Stimulated activated CD4-positive, alpha-beta T cell treated with anti-CD3 and anti-CD28 coated beads, Interleukin-15, amount 100 ng/mL, for 1 hour (primary cell): ENCODE data around the gene SP4.
A peak's percentile ranks its signal among the peaks of the same experiment; 100 is the strongest.

Experiments used
- DNase-seq, 2 donors: peaks; one replicate each; pipeline ENCODE4 v3.0.0-alpha.2; 2020; ENCODE audit warnings: low read depth in 1 of 2, low spot score in 1 of 2

The SP4 gene

DNA sequence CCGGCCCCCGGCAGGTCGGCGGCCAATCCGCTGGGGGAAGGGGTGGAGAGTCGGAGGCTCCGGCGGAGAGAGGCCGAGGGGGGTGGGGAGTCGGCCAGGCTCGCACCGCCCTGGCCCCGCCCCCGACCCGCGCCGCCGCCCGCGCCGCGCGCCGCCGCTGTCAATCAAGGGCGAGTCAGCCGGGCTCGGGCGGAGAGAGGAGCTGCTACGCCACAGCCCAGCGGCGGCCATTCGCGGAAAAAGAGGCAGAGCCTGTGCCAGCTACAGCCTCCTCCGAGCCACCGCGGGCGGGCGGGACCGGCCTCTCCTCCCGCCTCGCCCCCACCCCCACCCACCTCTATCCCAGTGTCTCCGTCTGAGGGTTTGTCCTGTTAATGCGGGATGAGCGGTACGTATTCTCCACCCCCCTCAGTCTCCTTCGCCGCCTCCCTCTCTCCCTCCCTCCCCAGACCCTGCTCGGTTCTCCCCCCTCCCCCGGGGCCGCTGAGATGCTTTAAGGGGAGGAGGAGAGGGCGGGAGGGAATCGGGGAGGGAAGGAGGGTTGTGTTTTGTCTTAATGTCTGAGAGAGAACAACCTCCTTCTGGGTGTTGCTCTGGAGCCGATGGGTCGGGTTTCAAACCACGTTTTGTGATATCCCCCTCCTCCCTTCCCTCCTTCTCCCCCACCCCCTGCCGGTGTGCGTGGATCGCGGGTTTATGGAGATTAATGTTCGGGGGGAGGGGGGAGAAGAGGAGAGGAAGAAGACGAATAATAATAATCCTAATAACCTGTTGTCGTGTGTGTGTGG, at the start of gene SP4:
Gene SP4 (plus strand): TSS at position 213 of the 788 bp plus-strand sequence. CDS start 169 bp downstream, at position 382.
- DNase-seq: peak; percentile 95 to 96

DNA sequence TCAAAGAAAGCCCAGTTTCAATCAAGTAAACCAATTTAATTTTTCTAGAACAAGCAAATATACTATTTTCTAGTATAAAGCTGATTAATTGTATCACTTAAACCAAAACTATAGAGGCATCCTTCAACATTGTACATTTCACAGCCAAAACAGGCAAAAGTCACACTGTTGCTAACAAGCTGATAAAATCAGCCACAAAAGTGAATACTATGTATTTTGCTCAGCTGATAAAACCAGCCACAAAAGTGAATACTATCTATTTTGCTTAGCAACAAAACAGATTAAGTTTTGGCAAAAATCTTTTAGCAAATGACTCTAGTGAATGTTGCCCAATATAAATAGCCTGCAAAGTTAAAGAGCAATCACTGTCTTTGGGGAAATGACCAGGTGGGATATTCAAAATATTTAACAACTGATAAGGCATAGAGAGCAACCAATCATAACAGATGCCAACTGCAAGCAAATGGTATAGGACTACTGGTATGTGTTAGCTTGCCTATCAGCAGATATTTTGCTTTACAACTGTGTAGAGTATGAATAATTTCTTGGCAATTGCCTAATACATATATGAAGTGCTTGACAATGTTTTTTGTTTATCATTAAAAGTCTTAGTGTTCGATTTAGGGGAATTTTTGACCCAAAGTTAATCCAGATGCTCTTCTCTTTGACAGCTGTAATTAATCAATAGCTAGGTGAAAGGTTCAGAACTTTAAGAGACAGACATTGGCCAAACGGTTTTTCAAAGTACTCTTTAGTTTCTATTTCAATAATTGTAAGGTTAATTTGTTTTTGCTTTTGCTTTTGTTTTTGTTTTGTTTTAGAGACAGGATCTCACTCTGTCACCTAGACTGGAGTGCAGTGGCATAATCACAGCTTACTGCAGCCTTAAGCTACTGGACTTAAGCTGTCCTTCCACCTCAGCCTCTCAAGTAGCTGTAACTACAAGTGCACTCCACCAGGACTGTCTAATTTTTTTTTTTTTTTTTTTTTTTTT, 44.4 kb upstream of the SP4 start:
- DNase-seq: no peak

DNA sequence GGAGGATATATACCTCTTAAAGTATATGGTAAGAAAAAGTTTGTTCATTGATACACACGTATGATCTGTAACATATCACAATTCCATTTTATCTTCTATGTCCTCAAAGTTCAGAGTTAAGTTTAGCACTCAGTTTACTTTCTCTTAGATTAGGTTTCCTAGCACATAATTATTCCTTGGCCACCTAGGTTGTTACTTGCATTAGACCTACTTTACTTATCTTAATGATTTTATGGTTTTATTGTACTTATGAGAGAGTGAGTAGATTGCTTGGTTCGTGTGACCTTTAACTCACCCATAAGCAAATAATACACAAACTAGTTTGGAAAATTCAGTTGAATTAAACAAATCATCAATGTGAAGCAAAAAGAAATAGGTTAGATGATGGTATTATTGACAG, 33.9 kb upstream of the SP4 start:
- DNase-seq: no peak

DNA sequence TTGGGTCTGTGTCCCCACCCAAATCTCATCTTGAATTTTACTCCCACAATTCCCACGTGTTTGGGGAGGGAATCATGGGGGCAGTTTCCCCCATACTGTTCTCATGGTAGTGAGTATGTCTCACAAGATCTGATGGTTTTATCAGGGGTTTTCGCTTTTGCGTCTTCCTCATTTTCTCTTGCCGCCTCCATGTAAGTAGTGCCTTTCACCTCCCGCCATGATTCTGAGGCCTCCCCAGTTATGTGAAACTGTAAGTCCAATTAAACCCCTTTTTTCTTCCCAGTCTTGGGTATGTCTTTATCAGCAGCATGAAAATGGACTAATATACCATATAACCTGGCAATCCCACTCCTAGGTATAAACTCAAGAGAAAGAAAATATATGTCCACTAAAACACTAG, 25.9 kb upstream of the SP4 start:
- no peak for DNase-seq

DNA sequence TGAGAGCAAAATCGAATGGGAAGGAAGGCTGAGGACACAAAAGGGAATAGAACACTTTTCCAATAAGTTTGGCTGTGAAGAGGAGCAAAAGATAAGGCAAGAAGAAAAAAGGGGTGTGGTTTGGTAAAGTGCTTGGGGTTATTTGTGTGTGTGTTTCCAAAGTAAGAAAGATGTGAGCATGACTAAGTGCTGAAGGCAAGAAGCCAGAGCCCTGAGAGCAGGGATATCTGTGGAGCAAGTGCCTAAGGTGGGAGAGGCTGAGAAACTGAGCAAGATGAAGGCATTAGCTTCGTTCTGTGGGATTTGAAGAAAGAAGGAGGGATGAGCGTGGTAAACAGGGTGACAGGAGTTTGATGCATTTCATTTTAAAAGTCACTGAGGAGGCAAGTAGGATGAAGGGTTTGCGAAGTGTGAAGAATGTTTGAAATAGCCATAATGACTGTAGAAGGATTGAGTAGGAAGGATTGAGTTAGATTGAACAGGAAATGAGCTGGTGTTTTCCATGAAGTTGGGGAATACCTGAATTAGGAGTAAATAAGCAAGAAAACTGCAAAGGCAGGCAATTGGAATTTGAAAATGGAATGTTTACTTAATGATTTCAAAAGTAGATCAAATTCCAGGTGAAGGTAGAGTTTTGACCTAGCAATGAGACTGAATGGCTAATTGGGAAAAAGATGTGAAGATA, 19.9 kb upstream of the SP4 start:
- no peak for DNase-seq

DNA sequence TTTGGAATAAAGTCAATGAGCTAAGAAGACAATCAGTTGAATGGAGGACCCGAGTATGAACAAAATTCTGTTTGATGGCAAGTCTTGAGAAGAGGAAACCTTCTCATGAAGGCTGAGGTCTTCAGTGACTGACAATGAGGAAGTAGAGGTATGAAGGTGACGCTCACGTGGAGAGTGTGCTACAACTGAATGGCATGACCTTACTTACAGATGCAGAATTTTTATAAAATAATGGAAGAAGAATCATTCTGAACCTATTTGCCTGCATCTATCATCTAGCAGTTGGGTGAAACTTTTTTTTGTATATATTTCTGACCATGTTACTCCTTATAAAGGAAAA, 19.4 kb upstream of the SP4 start:
- DNase-seq: no peak

DNA sequence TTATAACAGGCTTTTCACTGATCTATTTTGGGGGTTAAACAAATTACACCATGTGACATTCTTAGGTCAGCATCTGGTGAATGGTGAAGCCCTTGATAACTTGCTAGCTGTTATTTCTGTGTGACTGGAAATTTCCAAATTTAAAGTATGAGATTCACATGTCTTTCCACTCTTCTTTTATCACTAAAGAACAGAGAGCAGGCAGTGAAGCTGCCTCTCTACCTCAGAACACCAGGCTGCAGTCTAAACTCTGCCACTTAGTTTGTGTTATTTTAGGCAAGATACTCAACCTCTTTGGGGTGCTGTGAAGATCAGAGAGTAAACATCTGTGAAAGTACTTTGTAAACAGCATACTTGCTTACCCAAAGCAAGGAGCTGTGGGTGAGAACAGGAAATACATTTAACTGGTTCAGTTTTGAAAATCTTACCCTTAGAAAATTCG, 15.5 kb upstream of the SP4 start:
- no peak for DNase-seq

DNA sequence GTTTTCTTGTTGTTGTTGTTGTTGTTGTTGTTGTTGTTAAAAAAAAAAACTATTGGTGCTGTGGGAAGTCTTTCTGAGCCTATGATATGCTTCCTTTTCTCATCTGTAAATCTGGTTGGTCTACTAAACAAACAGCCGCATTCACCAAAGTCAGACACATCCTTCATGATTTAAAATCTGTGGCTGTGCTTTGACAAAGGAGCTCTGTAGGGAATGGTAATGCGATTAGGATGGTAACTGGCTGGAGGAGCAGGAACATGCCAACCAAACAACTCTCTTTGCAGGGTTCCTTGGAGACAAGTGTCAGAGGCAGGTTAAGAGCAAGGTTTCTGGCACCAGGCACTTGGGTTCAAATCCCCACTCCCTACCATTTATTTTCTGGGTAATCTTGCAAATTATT, 14.9 kb upstream of the SP4 start:
- DNase-seq: no peak

DNA sequence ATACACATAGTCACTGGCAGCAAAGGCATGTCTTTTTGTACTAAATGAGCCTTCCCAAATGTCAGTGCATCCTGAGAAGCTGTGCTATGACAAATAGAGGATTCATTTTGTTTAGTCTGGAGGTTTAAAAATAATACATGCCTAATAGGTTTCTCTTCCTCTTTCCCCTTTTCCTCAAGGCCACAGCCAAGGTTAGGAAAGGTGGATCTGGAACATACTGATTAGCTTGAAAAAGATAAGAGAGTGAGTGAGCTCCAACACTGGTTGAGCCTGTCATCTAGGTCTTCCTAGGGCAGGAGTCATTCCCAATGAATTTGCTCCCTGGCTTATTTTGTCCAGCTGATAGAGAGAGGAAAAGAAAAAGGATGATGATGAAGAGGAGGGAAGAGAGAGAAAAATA, 14.4 kb upstream of the SP4 start:
- no peak for DNase-seq

DNA sequence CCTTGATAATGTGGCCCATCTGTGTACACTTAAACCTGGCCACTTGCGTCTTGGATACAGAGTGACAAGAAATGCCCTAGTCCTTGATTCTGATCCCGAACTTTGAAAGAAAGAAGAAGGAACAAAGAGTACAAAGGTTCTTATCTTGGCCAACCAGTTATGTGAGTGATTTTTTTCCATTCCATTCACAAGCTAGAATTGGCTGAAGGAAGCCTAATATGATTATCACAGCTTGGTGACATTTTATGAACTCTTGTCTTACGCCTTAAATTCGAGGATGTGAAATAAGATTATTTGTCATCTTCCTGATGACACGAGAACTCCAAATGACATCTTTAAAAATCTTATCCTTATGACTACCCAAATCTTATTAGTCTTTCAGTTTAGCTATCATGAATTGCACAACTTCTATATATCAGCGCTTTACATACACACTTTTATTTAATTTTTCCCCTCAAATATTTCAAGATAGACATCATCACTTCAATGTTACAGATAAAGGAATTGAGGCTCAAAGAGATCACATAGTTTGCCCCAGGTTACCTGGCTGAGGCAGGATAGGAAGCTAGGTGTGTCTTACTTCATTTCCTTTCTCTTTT, 13.0 kb upstream of the SP4 start:
- no peak for DNase-seq

DNA sequence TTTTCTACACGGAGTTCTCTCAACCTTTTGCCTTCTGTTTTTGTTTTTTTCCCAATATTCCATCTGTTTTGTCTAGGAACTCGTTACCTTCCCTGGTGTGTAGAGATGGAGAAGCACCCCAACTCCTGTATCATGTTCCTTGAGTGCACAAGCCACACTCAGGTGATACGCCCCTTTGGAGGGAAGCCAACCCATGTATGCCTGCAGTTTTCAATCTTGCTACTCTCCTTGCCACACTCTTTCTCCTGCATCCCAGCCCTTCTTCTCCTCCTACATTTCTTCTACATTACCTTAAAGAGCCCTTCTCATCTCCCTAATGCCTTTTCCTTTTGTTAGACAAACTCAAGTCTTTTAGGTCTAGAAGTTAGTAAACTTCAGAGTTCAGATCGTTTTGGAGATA, 10.2 kb upstream of the SP4 start:
- no peak for DNase-seq

DNA sequence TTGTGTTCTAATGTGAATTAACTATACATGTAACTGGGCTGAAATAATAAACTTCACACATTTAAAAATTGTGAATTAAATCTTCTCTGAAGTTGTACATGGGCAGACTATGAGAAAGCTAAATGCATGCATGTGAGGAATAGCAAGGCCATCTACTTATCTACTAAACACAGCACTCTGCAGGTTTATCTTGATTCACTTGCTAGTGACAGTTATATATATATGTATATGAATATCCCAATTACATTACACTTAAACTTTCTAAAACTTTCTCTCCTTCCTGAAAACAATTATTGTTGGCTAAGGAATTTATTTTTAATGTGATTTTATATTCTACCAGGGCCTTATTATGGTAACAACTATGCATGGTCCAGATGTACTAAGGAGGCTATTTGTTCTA, 5.1 kb upstream of the SP4 start:
- no peak for DNase-seq

DNA sequence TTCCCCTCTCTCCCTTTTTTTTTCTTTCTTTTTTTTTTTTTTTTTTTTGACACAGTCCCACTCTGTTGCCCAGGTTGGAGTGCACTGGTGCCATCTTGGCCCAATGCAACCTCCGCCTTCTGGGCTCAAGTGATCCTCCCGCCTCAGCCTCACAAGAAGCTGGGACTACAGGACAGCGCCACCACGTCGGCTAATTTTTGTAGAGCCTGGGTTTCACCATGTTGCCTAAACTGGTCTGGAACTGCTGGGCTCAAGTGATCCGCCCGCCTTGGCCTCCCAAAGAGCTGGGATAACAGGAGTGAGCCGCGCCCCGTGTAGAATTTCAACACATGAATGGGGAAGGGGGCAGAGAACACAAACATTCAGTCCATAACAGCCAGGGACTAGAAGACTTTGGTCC, 2.6 kb upstream of the SP4 start:
- DNase-seq: no peak

DNA sequence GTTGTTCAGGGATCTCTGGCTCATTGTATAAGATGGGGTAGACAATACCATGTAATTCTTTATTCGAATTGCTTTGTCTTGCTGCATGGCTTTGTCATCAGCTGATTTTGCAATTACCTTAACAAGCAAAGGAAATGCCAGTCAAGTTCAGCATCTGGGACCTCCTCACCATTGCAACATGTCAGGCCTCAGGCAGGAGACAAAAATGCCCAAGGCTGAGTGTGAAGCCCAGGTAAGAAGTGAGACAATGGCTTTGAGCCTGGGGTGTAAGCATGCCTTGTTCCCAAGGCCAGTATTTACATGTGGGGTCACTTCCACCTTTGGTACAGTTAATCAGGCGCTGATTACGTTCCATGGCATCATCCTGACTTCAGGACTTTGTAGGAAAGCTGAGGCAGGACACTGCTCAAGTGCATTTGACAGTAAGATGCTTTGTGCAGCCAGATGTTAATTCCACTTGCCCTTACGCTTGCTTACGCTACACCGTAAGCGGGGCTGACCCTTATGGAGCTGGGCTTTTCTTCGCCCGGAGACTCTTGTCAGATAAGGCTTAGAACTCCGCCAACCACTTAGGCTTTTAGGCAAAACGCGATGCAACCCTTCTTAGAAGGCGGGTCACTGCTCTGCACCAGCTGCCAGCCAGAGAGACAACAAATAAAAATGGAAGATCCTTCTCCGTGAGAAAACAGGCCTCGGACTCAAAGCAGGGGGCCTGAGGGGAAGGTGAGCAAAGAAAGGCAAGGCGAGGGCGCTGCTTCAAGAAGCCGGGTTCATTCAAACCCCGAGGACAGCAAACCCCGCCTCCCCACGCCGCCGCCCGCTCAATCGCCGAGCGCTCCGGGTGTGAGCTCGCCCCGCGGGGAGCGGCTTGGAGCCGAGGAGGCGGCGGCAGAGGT, 1.3 kb upstream of the SP4 start:
- DNase-seq: no peak

DNA sequence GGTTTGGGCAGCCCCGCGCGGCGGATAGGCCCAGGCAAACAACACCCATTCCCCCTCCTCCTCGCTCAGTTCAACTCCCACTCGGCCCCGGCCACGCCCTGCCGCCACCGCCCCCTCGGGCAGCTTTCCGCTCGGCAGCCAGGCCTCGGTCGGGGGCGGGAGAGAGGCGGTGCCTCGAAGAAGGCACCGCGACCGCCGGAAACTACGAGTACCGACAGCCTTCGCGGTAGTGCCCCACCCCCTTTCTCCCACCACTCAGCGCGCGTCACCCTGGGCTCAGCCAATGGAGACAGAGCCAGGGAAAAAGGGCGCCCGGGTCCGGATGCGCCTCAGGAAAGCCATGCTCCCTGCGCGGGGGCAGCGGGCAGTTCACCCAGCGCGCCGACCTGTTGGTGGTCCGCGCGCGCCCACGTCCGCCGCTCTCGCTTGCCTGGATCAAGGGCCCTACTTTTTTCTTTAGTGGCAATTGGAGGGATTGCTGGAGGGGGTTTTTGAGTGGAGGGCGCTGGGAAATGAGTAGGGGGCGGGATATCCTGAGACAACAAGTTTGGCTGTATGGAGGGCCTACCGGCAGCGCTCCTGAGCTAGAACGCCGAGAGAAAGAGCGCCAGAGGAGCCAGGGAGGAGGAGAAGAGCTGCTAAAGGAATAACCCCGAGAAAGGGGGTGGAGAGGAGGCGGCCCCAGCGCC, 557 bp upstream of the SP4 start:
- DNase-seq: peak; percentile 99

DNA sequence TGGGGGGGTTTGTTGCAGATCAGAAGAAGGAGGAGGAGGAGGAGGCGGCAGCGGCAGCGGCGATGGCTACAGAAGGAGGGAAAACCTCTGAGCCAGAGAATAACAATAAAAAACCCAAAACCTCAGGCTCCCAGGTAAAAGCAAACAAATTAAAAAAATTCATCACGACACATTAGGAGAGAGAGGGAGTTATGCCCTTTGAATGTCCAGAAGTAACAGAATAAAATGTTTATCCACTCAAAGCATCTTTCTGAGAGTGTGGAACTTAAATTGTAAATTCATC, 717 bp downstream of the SP4 start:
- DNase-seq: no peak

DNA sequence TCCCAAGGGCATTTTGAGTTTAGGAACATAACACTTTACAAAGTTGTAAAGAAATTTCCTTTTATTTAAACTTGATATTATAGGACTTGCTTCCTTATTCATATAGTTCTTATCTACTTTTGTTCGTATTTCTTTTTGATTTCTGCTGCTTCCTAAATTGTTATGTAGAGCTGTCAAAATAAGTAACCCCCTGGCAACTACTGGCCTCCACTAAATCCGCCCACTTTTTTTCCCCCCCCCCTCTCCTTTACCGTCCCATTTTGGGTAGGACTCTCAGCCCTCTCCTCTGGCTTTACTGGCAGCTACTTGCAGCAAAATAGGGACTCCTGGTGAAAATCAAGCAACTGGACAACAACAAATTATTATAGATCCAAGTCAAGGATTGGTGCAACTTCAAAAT, 1.1 kb downstream of the SP4 start:
- no peak for DNase-seq

DNA sequence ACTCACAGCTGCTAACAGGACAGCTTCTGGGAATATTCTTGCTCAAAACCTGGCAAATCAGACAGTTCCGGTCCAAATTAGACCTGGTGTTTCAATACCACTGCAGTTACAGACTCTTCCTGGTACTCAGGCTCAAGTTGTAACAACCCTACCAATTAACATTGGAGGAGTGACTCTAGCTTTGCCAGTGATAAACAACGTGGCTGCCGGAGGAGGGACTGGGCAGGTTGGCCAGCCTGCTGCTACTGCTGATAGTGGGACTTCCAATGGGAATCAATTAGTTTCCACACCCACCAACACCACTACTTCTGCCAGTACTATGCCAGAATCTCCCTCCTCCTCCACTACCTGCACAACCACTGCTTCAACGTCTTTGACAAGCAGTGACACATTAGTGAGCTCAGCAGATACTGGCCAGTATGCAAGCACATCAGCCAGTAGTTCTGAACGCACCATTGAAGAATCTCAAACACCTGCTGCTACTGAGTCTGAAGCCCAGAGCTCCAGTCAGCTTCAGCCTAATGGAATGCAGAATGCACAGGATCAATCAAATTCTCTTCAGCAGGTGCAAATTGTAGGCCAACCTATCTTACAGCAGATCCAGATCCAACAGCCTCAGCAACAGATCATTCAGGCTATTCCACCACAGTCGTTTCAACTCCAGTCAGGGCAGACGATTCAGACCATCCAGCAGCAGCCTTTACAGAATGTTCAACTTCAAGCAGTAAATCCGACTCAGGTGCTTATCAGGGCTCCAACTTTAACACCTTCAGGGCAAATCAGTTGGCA, 2.1 kb downstream of the SP4 start:
- no peak for DNase-seq

DNA sequence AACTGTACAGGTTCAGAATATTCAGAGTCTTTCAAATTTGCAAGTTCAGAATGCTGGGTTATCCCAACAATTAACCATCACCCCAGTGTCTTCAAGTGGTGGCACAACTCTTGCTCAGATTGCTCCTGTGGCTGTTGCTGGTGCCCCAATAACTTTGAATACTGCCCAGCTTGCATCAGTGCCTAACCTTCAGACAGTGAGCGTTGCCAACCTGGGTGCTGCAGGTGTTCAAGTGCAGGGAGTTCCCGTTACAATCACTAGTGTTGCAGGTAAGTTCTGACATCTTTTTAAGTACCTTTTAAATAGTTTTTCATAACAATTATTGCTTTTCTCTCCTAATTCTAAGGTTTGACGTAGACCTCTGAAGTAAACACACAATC, 2.7 kb downstream of the SP4 start:
- no peak for DNase-seq
